Esophagus squamous epithelium (tissue), 4 donors: ENCODE measurements around the gene HTR2B.

Source experiments
- POLR2A ChIP-seq, 4 donors: fragments of 450-650 bp; IDR thresholded peaks; one replicate each; pipeline ENCODE4 v1.6.1; 2017; ENCODE audit warnings: antibody characterized with exemption in 4 of 4, mild to moderate bottlenecking in 4 of 4, moderate library complexity in 3 of 4
- TF ChIP-seq, protein P1 (sequence below), 6 experiments: fragments of 450-650 bp in 4 of 6; fragments of 200-600 bp in 2 of 6; sonication (generic) in 2 of 6; IDR thresholded peaks; one replicate each; pipeline ENCODE4 v1.5.1; 2016 to 2019; ENCODE audit warnings: antibody characterized with exemption in 6 of 6, mild to moderate bottlenecking in 4 of 6, moderate library complexity in 4 of 6

DNA sequence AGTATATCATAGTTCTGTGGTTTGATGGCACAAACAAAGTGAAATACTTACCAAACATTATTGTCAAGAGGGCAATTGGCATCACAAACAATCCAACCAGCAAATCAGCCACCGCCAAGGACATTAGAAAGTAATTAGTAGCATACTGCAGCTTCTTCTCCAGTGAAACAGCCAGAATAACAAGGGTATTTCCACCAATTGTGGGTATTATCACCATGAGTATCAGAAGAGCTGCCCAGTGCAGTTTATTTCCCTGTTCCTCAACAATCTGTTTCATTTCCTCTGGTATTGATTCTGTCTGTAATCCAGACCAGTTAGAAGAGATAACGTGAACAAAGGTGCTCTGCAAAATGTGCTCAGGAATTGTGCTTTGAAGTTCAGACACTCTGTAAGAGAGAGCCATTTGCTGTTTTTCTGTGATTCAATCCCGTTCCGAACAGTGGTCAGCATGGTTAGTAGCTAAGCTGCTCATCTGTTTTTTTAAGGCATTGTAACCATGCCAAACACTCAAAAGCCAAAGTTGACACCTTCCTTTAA lies 1.4 kb downstream of the HTR2B start:
- TF ChIP-seq, protein P1, sequence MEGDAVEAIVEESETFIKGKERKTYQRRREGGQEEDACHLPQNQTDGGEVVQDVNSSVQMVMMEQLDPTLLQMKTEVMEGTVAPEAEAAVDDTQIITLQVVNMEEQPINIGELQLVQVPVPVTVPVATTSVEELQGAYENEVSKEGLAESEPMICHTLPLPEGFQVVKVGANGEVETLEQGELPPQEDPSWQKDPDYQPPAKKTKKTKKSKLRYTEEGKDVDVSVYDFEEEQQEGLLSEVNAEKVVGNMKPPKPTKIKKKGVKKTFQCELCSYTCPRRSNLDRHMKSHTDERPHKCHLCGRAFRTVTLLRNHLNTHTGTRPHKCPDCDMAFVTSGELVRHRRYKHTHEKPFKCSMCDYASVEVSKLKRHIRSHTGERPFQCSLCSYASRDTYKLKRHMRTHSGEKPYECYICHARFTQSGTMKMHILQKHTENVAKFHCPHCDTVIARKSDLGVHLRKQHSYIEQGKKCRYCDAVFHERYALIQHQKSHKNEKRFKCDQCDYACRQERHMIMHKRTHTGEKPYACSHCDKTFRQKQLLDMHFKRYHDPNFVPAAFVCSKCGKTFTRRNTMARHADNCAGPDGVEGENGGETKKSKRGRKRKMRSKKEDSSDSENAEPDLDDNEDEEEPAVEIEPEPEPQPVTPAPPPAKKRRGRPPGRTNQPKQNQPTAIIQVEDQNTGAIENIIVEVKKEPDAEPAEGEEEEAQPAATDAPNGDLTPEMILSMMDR (IDR thresholded peaks at IDR 0.05): no peak
- no peak for TF ChIP-seq POLR2A (IDR thresholded peaks at IDR 0.05)
